K562 (cell line): Measurements from ENCODE around the gene BRSK1. TPM values are rescaled to one million over a fixed set of nuclear protein-coding genes. Genes with fewer than 3 reads are reported as not detected.

Experiments used
- BACH1 ChIP-seq: fragments of 200-800 bp; sonication (Bioruptor generic); IDR thresholded peaks from 2 replicates; pipeline ENCODE4 v1.6.1; 2016; ENCODE audit warnings: missing genetic modification characterization, missing compliant biosample characterization
- CCAR2 ChIP-seq: fragments of 200-400 bp; formaldehyde crosslinking; IDR thresholded peaks from 2 replicates; pipeline ENCODE4 v1.6.1; 2017; ENCODE audit warnings: mild to moderate bottlenecking, low read depth, low read length
- COPS2 ChIP-seq: fragments of 450-650 bp; conservative IDR thresholded peaks from 2 replicates; pipeline ENCODE4 v1.6.1; 2016; ENCODE audit warnings: mild to moderate bottlenecking, moderate library complexity
- ETS2 ChIP-seq: IDR thresholded peaks from 2 replicates; pipeline ENCODE4 v1.6.1; 2016; ENCODE audit warnings: borderline replicate concordance, missing genetic modification characterization, mild to moderate bottlenecking, moderate library complexity, missing compliant biosample characterization; ENCODE audit not compliant: poor library complexity, severe bottlenecking
- FOXK2 ChIP-seq, 2 experiments: fragments of 450-650 bp; IDR thresholded peaks in 1 of 2; conservative IDR thresholded peaks in 1 of 2; 2 replicates each; pipeline ENCODE4 v1.6.1; 2016; ENCODE audit warnings: low read depth in 2 of 2, mild to moderate bottlenecking in 1 of 2
- MECOM ChIP-seq: fragments of 250-450 bp; sonication (Bioruptor Pico); IDR thresholded peaks from 2 replicates; pipeline ENCODE4 v1.8.0; 2022; ENCODE audit warnings: inconsistent platforms
- MYC ChIP-seq, 2 experiments: fragments of 250-450 bp in 1 of 2; sonication (Bioruptor Pico) in 1 of 2; IDR thresholded peaks; 2 replicates each; pipeline versions ENCODE4 v1.5.1 to v1.6.1; 2012 to 2021; ENCODE audit warnings: low read depth in 2 of 2, borderline replicate concordance in 1 of 2, improper control_type of control experiment in 1 of 2, low read length in 1 of 2, mild to moderate bottlenecking in 1 of 2, moderate library complexity in 1 of 2
- NFRKB ChIP-seq: fragments of 450-650 bp; IDR thresholded peaks from 2 replicates; pipeline ENCODE4 v1.6.1; 2016; ENCODE audit warnings: low read depth
- PHB2 ChIP-seq: fragments of 450-650 bp; IDR thresholded peaks from 2 replicates; pipeline ENCODE4 v1.6.1; 2017; ENCODE audit warnings: low read depth
- PML ChIP-seq: IDR thresholded peaks from 2 replicates; pipeline ENCODE4 v1.6.1; 2012; ENCODE audit warnings: low read length, inconsistent platforms
- POLR2A ChIP-seq: fragments of 450-650 bp; conservative IDR thresholded peaks from 2 replicates; pipeline ENCODE4 v1.6.1; 2016
- PYGO2 ChIP-seq: fragments of 450-650 bp; IDR thresholded peaks from 2 replicates; pipeline ENCODE4 v1.6.1; 2016; ENCODE audit warnings: mild to moderate bottlenecking, missing genetic modification characterization, moderate library complexity, missing compliant biosample characterization
- RBM14 ChIP-seq: fragments of 200-400 bp; formaldehyde crosslinking; IDR thresholded peaks from 2 replicates; pipeline ENCODE4 v1.6.1; 2018; ENCODE audit warnings: low read depth, mild to moderate bottlenecking, low read length, moderate library complexity, borderline replicate concordance; ENCODE audit not compliant: insufficient read depth
- SMAD2 ChIP-seq: fragments of 150-350 bp; IDR thresholded peaks from 2 replicates; pipeline ENCODE4 v1.6.1; 2014; ENCODE audit warnings: low read depth, mild to moderate bottlenecking, low read length
- SNRNP70 ChIP-seq: fragments of 200-400 bp; formaldehyde crosslinking; optimal IDR thresholded peaks from 2 replicates; pipeline ENCODE3; 2017; ENCODE audit warnings: low read depth, low read length
- SPI1 ChIP-seq: IDR thresholded peaks from 2 replicates; pipeline ENCODE4 v1.6.1; 2011; ENCODE audit warnings: low read depth, low read length, control low read depth, borderline replicate concordance
- SRF ChIP-seq, 2 experiments: fragments of 250-450, 450-650 bp in 1 of 2; sonication (Bioruptor Pico) in 1 of 2; sonication (generic) in 1 of 2; formaldehyde crosslinking; IDR thresholded peaks; 2 replicates each; pipeline versions ENCODE4 v1.5.0 to v1.5.1; 2020 to 2022; ENCODE audit warnings: mild to moderate bottlenecking in 1 of 2, missing genetic modification reagents in 1 of 2
- TARDBP ChIP-seq: fragments of 450-650 bp; IDR thresholded peaks from 2 replicates; pipeline ENCODE4 v1.6.1; 2016
- ZFX ChIP-seq: sonication (generic); formaldehyde crosslinking; IDR thresholded peaks from 2 replicates; pipeline ENCODE4 v1.8.0; 2022; ENCODE audit warnings: mild to moderate bottlenecking, missing genetic modification reagents, moderate library complexity
- ZNF3 ChIP-seq: fragments of 250-450 bp; sonication (Bioruptor Pico); IDR thresholded peaks from 2 replicates; pipeline ENCODE4 v1.5.0; 2021; ENCODE audit warnings: mild to moderate bottlenecking, moderate library complexity
- ZNF707 ChIP-seq: fragments of 250-450 bp; sonication (Bioruptor Pico); conservative IDR thresholded peaks from 2 replicates; pipeline ENCODE4 v1.8.0; 2022; ENCODE audit warnings: inconsistent platforms, mild to moderate bottlenecking, moderate library complexity
- polyA plus RNA-seq, 8 experiments: library from polyadenylated mRNA; depleted of rRNA in 4 of 8; stranded (reverse) in 5 of 8; unstranded in 3 of 8; fragments of >200 nt; fragmentation: Nextera tagmentation in 2 of 8; fragmentation: Illumina TruSeq in 1 of 8; extraction: Ambion mirVana in 2 of 8; extraction: Trizol in 1 of 8; gene quantifications; 2 replicates each; pipeline versions ENCODE4 v1.2.1 to v1.2.3, GENCODE V29; 2011 to 2014; ENCODE audit warnings: inconsistent platforms in 1 of 8, missing spikeins in 1 of 8
- total RNA-seq, 7 experiments: library from RNA; depleted of rRNA in 6 of 7; stranded (reverse); fragments of >200 nt in 6 of 7; fragmentation: Illumina TruSeq in 2 of 7; extraction: Trizol in 2 of 7; gene quantifications; 2 replicates each; pipeline versions ENCODE4 v1.2.1 to v1.2.3, GENCODE V29; 2011 to 2021; ENCODE audit warnings: low replicate concordance in 1 of 7
- TF ChIP-seq, protein P1 (sequence below): fragments of 450-650 bp; IDR thresholded peaks from 2 replicates; pipeline ENCODE4 v1.6.1; 2016; ENCODE audit warnings: antibody characterized with exemption
- TF ChIP-seq, protein P2 (sequence below): IDR thresholded peaks from 2 replicates; pipeline ENCODE4 v1.6.1; 2011; ENCODE audit not compliant: insufficient read length; ENCODE audit errors: extremely low read depth
- TF ChIP-seq, protein P3 (sequence below), 2 experiments: IDR thresholded peaks; 2 replicates each; pipeline ENCODE4 v1.6.1; 2012; ENCODE audit warnings: improper control_type of control experiment in 2 of 2, low read depth in 2 of 2, low read length in 2 of 2, borderline replicate concordance in 1 of 2
- TF ChIP-seq, protein P4 (sequence below): fragments of 250-450 bp; sonication (Bioruptor Pico); IDR thresholded peaks from 2 replicates; pipeline ENCODE4 v1.8.0; 2021; ENCODE audit warnings: mild to moderate bottlenecking, moderate library complexity

BRSK1 gene
- total and polyA plus RNA-seq, 9 of the 15 experiments (the other 6 are each of a cell fraction or from before 2014, with no cell fraction given): 1.7 to 9.3 (median 3.8) TPM; not detected in 2

DNA sequence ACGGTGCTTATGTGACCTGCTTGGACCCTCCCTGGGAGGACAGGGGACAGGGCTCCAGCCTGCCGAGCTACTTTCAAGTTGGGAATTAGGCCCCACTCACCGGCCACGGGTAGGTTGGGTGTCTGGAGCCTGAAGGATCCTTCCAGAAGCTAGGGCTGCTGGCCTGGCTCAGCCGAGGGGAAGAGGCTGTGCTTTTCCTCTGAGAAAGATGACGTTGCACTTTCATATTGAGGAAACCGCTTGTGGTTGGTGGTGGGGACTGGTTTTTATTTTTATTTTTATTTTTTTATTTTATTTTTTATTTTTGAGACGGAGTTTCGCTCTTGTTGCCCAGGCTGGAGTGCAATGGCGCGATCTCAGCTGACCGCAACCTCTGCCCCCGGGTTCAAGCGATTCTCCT, 41.4 kb downstream of the BRSK1 start, which contains the start of gene TMEM150B (continued):
- TF ChIP-seq NFRKB (0 out of 2 replicates have a peak, but pooled peaks have one; percentile 48), BACH1 (peak; percentile 63; the same call in 1 of the 2 replicates), SPI1 (peak; percentile 20; the same call in 1 of the 2 replicates), PHB2 (no peak), SNRNP70 (no peak), COPS2 (no peak), POLR2A (no peak), ZNF3 (CRISPR knock-in tag) (no peak), ETS2 (no peak), TARDBP (no peak), PML (no peak), CCAR2 (no peak), ZNF707 (CRISPR knock-in tag) (no peak), PYGO2 (tag) (no peak), MYC (IDR thresholded peaks at IDR 0.05; ENCODE audit: low read depth, low read length) (no peak), MYC (CRISPR knock-in tag; IDR thresholded peaks at IDR 0.05; ENCODE audit: borderline replicate concordance, low read depth) (no peak), SMAD2 (no peak), FOXK2 (conservative IDR thresholded peaks at IDR 0.05 in 1 of 2, IDR thresholded peaks at IDR 0.05 in 1 of 2; ENCODE audit: low read depth in 2 of 2) (0 out of 4 replicates have a peak, but pooled peaks of 1 of the 2 experiments have one; percentile 23), ZFX (CRISPR knock-in tag) (peak; percentile 29; the same call in 1 of the 2 replicates), MECOM (no peak), RBM14 (no peak), SRF (CRISPR knock-in tag; IDR thresholded peaks at IDR 0.05) (no peak)
- TF ChIP-seq, protein P1, sequence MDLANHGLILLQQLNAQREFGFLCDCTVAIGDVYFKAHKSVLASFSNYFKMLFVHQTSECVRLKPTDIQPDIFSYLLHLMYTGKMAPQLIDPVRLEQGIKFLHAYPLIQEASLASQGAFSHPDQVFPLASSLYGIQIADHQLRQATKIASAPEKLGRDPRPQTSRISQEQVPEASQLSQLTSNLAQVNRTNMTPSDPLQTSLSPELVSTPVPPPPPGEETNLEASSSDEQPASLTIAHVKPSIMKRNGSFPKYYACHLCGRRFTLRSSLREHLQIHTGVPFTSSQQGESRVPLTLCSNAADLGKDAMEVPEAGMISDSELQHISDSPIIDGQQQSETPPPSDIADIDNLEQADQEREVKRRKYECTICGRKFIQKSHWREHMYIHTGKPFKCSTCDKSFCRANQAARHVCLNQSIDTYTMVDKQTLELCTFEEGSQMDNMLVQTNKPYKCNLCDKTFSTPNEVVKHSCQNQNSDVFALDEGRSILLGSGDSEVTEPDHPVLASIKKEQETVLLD: no peak; the same call in 1 of the 2 replicates
- TF ChIP-seq, protein P2, sequence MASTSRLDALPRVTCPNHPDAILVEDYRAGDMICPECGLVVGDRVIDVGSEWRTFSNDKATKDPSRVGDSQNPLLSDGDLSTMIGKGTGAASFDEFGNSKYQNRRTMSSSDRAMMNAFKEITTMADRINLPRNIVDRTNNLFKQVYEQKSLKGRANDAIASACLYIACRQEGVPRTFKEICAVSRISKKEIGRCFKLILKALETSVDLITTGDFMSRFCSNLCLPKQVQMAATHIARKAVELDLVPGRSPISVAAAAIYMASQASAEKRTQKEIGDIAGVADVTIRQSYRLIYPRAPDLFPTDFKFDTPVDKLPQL: no peak
- TF ChIP-seq, protein P3, sequence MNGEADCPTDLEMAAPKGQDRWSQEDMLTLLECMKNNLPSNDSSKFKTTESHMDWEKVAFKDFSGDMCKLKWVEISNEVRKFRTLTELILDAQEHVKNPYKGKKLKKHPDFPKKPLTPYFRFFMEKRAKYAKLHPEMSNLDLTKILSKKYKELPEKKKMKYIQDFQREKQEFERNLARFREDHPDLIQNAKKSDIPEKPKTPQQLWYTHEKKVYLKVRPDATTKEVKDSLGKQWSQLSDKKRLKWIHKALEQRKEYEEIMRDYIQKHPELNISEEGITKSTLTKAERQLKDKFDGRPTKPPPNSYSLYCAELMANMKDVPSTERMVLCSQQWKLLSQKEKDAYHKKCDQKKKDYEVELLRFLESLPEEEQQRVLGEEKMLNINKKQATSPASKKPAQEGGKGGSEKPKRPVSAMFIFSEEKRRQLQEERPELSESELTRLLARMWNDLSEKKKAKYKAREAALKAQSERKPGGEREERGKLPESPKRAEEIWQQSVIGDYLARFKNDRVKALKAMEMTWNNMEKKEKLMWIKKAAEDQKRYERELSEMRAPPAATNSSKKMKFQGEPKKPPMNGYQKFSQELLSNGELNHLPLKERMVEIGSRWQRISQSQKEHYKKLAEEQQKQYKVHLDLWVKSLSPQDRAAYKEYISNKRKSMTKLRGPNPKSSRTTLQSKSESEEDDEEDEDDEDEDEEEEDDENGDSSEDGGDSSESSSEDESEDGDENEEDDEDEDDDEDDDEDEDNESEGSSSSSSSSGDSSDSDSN (IDR thresholded peaks at IDR 0.05; ENCODE audit: borderline replicate concordance in 1 of 2, low read depth in 2 of 2, low read length in 2 of 2): no peak
- TF ChIP-seq, protein P4, sequence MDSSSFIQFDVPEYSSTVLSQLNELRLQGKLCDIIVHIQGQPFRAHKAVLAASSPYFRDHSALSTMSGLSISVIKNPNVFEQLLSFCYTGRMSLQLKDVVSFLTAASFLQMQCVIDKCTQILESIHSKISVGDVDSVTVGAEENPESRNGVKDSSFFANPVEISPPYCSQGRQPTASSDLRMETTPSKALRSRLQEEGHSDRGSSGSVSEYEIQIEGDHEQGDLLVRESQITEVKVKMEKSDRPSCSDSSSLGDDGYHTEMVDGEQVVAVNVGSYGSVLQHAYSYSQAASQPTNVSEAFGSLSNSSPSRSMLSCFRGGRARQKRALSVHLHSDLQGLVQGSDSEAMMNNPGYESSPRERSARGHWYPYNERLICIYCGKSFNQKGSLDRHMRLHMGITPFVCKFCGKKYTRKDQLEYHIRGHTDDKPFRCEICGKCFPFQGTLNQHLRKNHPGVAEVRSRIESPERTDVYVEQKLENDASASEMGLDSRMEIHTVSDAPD (CRISPR knock-in tag): no peak
